Measurements from ENCODE around the gene ECHDC1. TPM values are rescaled to one million over a fixed set of nuclear protein-coding genes. Genes with fewer than 3 reads are reported as not detected.
A peak's percentile ranks its signal among the peaks of the same experiment; 100 is the strongest.

Gene ECHDC1
- total and polyA plus RNA-seq, 4 experiments from 2014 or later: 35.5 to 68.0 (median 49.0) TPM

- intact Hi-C loops (cut with micrococcal nuclease): no loop called here
- H3K4me1 Mint-ChIP-seq: peaks cover 2 to 12% (median 11%) of the 10 kb centered on the region in 4 donors
- H3K27ac Mint-ChIP-seq: no peak overlapping the region
- no peaks in the 10 kb centered on the region for H3K9me3 Mint-ChIP-seq
- Histone ChIP-seq H3K4me3 (ENCODE audit: low read length in 2 of 2) (no peak overlapping the region), H3K9me3 (ENCODE audit: control insufficient read depth in 1 of 2, low read length in 2 of 2) (no peaks in the 10 kb centered on the region), H3K36me3 (ENCODE audit: insufficient read depth, low read length) (peaks cover 4% of the 10 kb centered on the region), H3K4me1 (ENCODE audit: insufficient read depth, low read length) (no peaks in the 10 kb centered on the region), H3K27ac (ENCODE audit: low read depth, low read length) (no peak overlapping the region), H3K27me3 (ENCODE audit: insufficient read depth, low read length) (no peaks in the 10 kb centered on the region)
- ChIA-PET POLR2A (ENCODE audit: partially characterized antibody) (no interaction called here), CTCF (ENCODE audit: partially characterized antibody) (no interaction called here)
- H3K4me3 Mint-ChIP-seq: no peak overlapping the region
- no peak for DNase-seq
- H3K27me3 Mint-ChIP-seq: no peaks in the 10 kb centered on the region
- peaks cover 30 to 51% of the 10 kb centered on the region in 2 donors for H3K36me3 Mint-ChIP-seq
These were observed 15.3 kb downstream of the ECHDC1 start for GRCh38 chr6:127328043-127328609.

- Mint-ChIP-seq H3K27ac (peak overlapping the region in 1 of 7 donors; percentile 74), H3K9me3 (no peaks in the 10 kb centered on the region), H3K27me3 (no peaks in the 10 kb centered on the region), H3K36me3 (peaks cover 28 to 42% of the 10 kb centered on the region in 2 donors), H3K4me3 (no peak overlapping the region), H3K4me1 (peaks cover 0 to 19% (median 15%) of the 10 kb centered on the region in 4 donors)
- no peaks in the 10 kb centered on the region for H3K27me3 ChIP-seq (ENCODE audit: insufficient read depth, low read length)
- intact Hi-C loops (cut with micrococcal nuclease): no loop called here
- H3K4me3 ChIP-seq (ENCODE audit: low read length in 2 of 2): no peak overlapping the region
- CTCF ChIA-PET (ENCODE audit: partially characterized antibody): interaction anchor here (0.6 to 1.6 kb wide), 4 partner anchors 15 to 196 kb away, joined by 3 to 4 read pairs (median 4); no protein-coding TSS in a partner anchor
- H3K27ac ChIP-seq (ENCODE audit: low read depth, low read length): no peak overlapping the region
- H3K4me1 ChIP-seq (ENCODE audit: insufficient read depth, low read length): no peaks in the 10 kb centered on the region
- POLR2A ChIA-PET (ENCODE audit: partially characterized antibody): interaction anchor here (0.7 to 0.8 kb wide), 2 partner anchors 37 to 959 kb away, joined by 3 to 4 read pairs; no protein-coding TSS in a partner anchor
- H3K9me3 ChIP-seq (ENCODE audit: control insufficient read depth in 1 of 2, low read length in 2 of 2): no peaks in the 10 kb centered on the region
- no peak for DNase-seq
- peaks cover 5% of the 10 kb centered on the region for H3K36me3 ChIP-seq (ENCODE audit: insufficient read depth, low read length)
These were observed 23.7 kb downstream of the ECHDC1 start for GRCh38 chr6:127319686-127320085.

DNA sequence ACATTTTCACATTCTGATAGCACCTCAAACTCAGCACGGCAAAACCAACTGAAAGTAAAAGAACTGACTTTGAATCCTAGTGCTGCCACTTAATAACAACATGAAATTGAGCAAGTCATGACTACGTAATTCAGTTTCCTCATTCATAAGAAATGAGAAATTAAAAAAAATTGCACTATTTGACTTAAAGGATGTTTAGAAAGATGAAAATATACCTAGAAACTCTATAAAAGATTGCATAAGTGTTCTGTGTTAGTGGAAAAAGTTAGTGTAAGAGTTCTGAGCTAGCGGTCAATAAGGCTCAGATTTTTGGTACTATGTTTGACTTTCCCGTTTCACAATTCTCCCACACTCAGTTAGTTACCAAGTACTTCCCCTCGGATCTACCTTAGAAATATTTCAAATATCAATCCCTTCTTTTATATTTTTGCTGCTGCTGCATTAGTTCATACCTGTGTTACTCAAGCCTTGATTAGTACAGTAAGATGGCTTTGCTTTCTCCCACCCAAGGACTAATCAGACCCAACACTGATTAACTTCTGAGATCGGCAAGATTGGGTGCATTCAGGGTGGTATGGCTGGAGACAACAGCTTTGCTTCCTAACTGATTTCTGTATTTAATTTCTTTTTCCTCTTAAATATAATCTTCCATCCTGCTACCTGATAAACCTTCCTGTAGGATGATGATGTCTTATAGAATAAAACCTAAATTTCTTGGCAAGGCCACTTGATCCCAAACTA lies 25.9 kb downstream of the ECHDC1 start:
- Mint-ChIP-seq H3K36me3 (peaks cover 32 to 33% of the 10 kb centered on the region in 2 donors), H3K27me3 (no peaks in the 10 kb centered on the region), H3K4me3 (no peak overlapping the region), H3K9me3 (no peaks in the 10 kb centered on the region), H3K4me1 (peaks cover 0 to 19% (median 14%) of the 10 kb centered on the region in 4 donors), H3K27ac (no peak overlapping the region)
- Histone ChIP-seq H3K27me3 (ENCODE audit: insufficient read depth, low read length) (no peaks in the 10 kb centered on the region), H3K4me3 (ENCODE audit: low read length in 2 of 2) (no peak overlapping the region), H3K9me3 (ENCODE audit: control insufficient read depth in 1 of 2, low read length in 2 of 2) (no peaks in the 10 kb centered on the region), H3K4me1 (ENCODE audit: insufficient read depth, low read length) (no peaks in the 10 kb centered on the region), H3K27ac (ENCODE audit: low read depth, low read length) (no peak overlapping the region), H3K36me3 (ENCODE audit: insufficient read depth, low read length) (no peaks in the 10 kb centered on the region)
- intact Hi-C loops (cut with micrococcal nuclease): no loop called here
- no peak for DNase-seq
- CTCF ChIA-PET (ENCODE audit: partially characterized antibody): interaction anchor here (1.1 to 4.7 kb wide), 2 partner anchors 14 to 51 kb away, joined by 3 to 23 read pairs; partner anchors contain the start of gene RNF146
- POLR2A ChIA-PET (ENCODE audit: partially characterized antibody): no interaction called here

GRCh38 chr6:127305741-127306140 lies 37.7 kb downstream of the ECHDC1 start:
- ChIA-PET CTCF (ENCODE audit: partially characterized antibody) (interaction anchor here (1.0 to 7.6 kb wide), 7 partner anchors 9 to 234 kb away, joined by 3 to 60 read pairs (median 16); partner anchors contain the start of gene RNF146), POLR2A (ENCODE audit: partially characterized antibody) (no interaction called here)
- Mint-ChIP-seq H3K9me3 (peaks cover 0 to 6% (median 0%) of the 10 kb centered on the region in 8 donors), H3K27ac (peak overlapping the region in 3 of 7 donors; percentile 20 to 67 (median 20)), H3K4me3 (no peak overlapping the region), H3K4me1 (peaks cover 29 to 60% (median 46%) of the 10 kb centered on the region in 4 donors), H3K27me3 (no peaks in the 10 kb centered on the region), H3K36me3 (peaks cover 34 to 38% of the 10 kb centered on the region in 2 donors)
- Histone ChIP-seq H3K27me3 (ENCODE audit: insufficient read depth, low read length) (no peaks in the 10 kb centered on the region), H3K9me3 (ENCODE audit: control insufficient read depth in 1 of 2, low read length in 2 of 2) (no peaks in the 10 kb centered on the region), H3K4me1 (ENCODE audit: insufficient read depth, low read length) (no peaks in the 10 kb centered on the region), H3K36me3 (ENCODE audit: insufficient read depth, low read length) (no peaks in the 10 kb centered on the region), H3K4me3 (ENCODE audit: low read length in 2 of 2) (no peak overlapping the region), H3K27ac (ENCODE audit: low read depth, low read length) (no peak overlapping the region)
- intact Hi-C loops (cut with micrococcal nuclease): loop anchor here (1.0 kb wide), 1 partner anchor 115 kb away; no protein-coding TSS in a partner anchor
- no peak for DNase-seq

- H3K4me1 ChIP-seq (ENCODE audit: insufficient read depth, low read length): no peaks in the 10 kb centered on the region
- no peaks in the 10 kb centered on the region for H3K27me3 ChIP-seq (ENCODE audit: insufficient read depth, low read length)
- DNase-seq: no peak
- POLR2A ChIA-PET (ENCODE audit: partially characterized antibody): interaction anchor here (1.0 to 1.6 kb wide), 3 partner anchors 13 to 40 kb away, joined by 3 to 5 read pairs (median 4); partner anchors contain the start of genes ECHDC1 and RNF146
- H3K27ac ChIP-seq (ENCODE audit: low read depth, low read length): no peak overlapping the region
- H3K27ac Mint-ChIP-seq: peak overlapping the region in 3 of 7 donors; percentile 6 to 43 (median 9)
- H3K36me3 Mint-ChIP-seq: peaks cover 26 to 27% of the 10 kb centered on the region in 2 donors
- no peaks in the 10 kb centered on the region for H3K9me3 ChIP-seq (ENCODE audit: control insufficient read depth in 1 of 2, low read length in 2 of 2)
- peaks cover 24 to 51% (median 35%) of the 10 kb centered on the region in 4 donors for H3K4me1 Mint-ChIP-seq
- H3K4me3 Mint-ChIP-seq: no peak overlapping the region
- no peaks in the 10 kb centered on the region for H3K36me3 ChIP-seq (ENCODE audit: insufficient read depth, low read length)
- intact Hi-C loops (cut with micrococcal nuclease): loop anchor here (2.0 to 5.0 kb wide), 3 partner anchors 37 to 163 kb away; partner anchors contain the start of genes ECHDC1 and RNF146
- H3K4me3 ChIP-seq (ENCODE audit: low read length in 2 of 2): no peak overlapping the region
- CTCF ChIA-PET (ENCODE audit: partially characterized antibody): interaction anchor here (0.7 to 7.6 kb wide), 18 partner anchors 8 to 236 kb away, joined by 3 to 60 read pairs (median 5); partner anchors contain the start of genes ECHDC1 and RNF146
- peaks cover 0 to 6% (median 0%) of the 10 kb centered on the region in 8 donors for H3K9me3 Mint-ChIP-seq
- H3K27me3 Mint-ChIP-seq: no peaks in the 10 kb centered on the region
These were observed 39.5 kb downstream of the ECHDC1 start for GRCh38 chr6:127303917-127304316.

DNA sequence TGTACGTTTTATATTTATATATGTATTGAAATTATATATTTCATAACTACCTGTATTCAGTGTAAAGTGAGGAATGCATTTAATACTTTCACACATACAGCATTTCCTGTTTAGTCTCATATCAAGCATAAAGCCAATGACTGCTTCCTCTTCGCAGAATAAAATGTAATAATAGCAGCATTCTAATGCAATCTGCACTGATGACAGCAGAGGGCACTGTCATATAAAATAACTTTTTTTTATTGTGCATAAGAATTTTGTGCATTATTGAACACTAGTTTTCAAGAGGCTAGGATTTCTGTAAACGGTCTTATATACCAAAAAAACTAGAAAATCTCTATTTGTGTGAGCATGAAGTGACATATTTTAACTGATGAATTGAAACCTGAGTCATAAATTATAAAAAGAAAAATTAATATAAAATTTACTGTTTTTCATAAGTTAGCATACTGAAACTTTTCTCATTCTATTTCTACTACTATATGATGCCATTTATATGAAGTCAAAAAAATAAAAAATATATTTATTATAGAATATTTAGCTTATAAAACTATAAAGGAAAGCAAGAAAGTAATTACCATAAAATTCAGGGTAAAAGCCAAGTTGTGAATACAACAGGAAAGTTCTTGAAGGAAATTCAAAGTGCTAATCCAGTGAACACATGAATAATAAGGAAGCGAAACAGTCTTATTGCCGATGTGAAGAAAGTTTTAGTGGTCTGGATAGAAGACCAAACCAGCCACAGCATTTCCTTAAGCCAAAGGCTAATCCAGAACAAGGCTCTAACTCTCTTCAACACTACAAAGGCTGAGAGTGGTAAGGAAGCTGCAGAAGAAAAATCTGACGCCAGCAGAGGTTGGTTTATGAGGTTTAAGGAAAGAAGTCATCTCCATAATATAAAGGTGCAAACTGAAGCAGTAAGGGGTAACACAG lies 40.4 kb downstream of the ECHDC1 start:
- POLR2A ChIA-PET (ENCODE audit: partially characterized antibody): interaction anchor here (1.0 to 1.6 kb wide), 3 partner anchors 12 to 41 kb away, joined by 3 to 5 read pairs (median 4); partner anchors contain the start of genes ECHDC1 and RNF146
- H3K27me3 ChIP-seq (ENCODE audit: insufficient read depth, low read length): no peaks in the 10 kb centered on the region
- no peaks in the 10 kb centered on the region for H3K4me1 ChIP-seq (ENCODE audit: insufficient read depth, low read length)
- DNase-seq: peak; percentile 31 to 55 (median 51)
- H3K9me3 Mint-ChIP-seq: peaks cover 0 to 2% (median 0%) of the 10 kb centered on the region in 8 donors
- CTCF ChIA-PET (ENCODE audit: partially characterized antibody): interaction anchor here (0.7 to 7.6 kb wide), 18 partner anchors 9 to 237 kb away, joined by 3 to 60 read pairs (median 6); partner anchors contain the start of genes ECHDC1 and RNF146
- no peaks in the 10 kb centered on the region for H3K36me3 ChIP-seq (ENCODE audit: insufficient read depth, low read length)
- H3K4me3 ChIP-seq (ENCODE audit: low read length in 2 of 2): no peak overlapping the region
- H3K27ac ChIP-seq (ENCODE audit: low read depth, low read length): no peak overlapping the region
- intact Hi-C loops (cut with micrococcal nuclease): loop anchor here (1.0 to 5.0 kb wide), 5 partner anchors 36 to 236 kb away; partner anchors contain the start of genes ECHDC1 and RNF146
- H3K27me3 Mint-ChIP-seq: no peaks in the 10 kb centered on the region
- H3K4me1 Mint-ChIP-seq: peaks cover 22 to 43% (median 30%) of the 10 kb centered on the region in 4 donors
- H3K36me3 Mint-ChIP-seq: peaks cover 17 to 19% of the 10 kb centered on the region in 2 donors
- no peaks in the 10 kb centered on the region for H3K9me3 ChIP-seq (ENCODE audit: control insufficient read depth in 1 of 2, low read length in 2 of 2)
- H3K27ac Mint-ChIP-seq: peak overlapping the region in 1 of 7 donors; percentile 6
- no peak overlapping the region for H3K4me3 Mint-ChIP-seq

Measured in CD4-positive, alpha-beta memory T cell (primary cell).